ENCODE data around the gene SLC6A20.

DNA sequence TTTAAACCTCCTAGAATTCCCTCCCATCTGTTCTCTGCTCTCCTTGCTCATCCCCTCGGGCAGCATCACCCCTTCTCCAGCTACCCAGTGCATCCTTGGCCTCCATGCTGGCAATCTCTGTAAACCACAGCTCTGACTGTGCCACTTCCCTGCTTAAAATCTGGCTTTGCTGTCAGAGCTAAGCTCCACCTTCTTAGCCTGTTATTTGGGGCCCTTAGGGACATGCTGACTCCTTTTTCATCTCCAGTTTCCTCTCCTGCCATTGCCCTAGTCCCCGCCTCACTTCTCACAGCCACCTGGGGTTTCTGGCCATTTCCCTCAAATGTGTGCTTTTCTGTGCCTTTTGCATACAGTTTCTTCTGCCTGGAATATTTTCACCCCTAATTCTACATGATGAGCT, 5.7 kb downstream of the SLC6A20 start:
- TF ChIP-seq, protein P1, sequence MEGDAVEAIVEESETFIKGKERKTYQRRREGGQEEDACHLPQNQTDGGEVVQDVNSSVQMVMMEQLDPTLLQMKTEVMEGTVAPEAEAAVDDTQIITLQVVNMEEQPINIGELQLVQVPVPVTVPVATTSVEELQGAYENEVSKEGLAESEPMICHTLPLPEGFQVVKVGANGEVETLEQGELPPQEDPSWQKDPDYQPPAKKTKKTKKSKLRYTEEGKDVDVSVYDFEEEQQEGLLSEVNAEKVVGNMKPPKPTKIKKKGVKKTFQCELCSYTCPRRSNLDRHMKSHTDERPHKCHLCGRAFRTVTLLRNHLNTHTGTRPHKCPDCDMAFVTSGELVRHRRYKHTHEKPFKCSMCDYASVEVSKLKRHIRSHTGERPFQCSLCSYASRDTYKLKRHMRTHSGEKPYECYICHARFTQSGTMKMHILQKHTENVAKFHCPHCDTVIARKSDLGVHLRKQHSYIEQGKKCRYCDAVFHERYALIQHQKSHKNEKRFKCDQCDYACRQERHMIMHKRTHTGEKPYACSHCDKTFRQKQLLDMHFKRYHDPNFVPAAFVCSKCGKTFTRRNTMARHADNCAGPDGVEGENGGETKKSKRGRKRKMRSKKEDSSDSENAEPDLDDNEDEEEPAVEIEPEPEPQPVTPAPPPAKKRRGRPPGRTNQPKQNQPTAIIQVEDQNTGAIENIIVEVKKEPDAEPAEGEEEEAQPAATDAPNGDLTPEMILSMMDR (conservative IDR thresholded peaks at IDR 0.05) = no peak
- no peak for TF ChIP-seq ZFX (IDR thresholded peaks at IDR 0.05)
